ENCODE results near the gene SRPRB.

DNA sequence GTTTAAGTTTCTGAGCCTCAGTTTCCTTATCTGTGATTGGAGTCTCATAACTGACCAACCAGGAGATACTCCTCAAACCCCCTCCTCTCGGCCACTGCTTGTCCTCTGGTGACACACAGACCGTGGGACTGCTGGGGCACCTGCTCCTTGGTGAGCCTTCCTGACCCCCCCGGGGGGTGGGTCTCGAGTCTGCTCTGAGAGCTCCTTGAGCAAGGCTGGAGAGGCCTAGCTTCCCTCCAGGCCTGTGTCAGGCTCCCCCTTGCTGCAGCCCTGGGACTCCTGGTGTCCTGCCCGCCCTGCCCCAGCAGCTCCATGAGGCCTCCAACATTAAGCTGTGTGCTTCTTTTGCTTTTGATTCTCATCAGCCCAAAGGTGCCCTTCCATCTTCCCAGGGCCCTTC is 27.7 kb downstream of the SRPRB start:
- TF ChIP-seq POLR2A (IDR thresholded peaks at IDR 0.05; ENCODE audit: low read length) (no peak), GATA1 (IDR thresholded peaks at IDR 0.05; ENCODE audit: low read depth, low read length) (no peak)
